Measurements from ENCODE around the gene RAI1.

- no peak for TF ChIP-seq POLR2AphosphoS5 (IDR thresholded peaks at IDR 0.05; ENCODE audit: low read depth, low read length)
- TF ChIP-seq POLR2A (IDR thresholded peaks at IDR 0.05; ENCODE audit: low read depth, low read length), result no peak
- no peak for TF ChIP-seq TAF1 (IDR thresholded peaks at IDR 0.05; ENCODE audit: borderline replicate concordance, low read depth, low read length)
These were observed 33.6 kb upstream of the RAI1 start for GRCh38 chr17:17647524-17648178.
